ENCODE data around the gene BORCS5.
"Not testable (repeated sequence)": the region's sequence is repeated elsewhere in the genome, so short reads cannot be mapped to it uniquely, and the experiment has no call there.

DNA sequence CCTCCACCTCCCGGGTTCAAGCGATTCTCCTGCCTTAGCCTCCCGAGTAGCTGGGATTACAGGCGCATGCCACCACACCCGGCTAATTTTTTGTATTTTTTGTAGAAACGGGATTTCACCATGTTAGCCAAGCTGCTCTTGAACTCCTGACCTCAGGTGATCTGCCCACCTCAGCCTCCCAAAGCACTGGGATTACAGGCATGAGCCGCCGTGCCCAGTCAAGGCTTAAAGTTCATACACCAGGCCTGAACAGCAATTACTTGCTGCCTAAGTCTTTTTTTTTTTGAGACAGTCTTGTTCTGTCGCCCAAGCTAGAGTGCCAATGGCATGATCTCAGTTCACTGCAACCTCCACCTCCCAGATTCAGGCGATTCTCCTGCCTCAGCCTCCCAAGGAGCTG lies 46.2 kb upstream of the BORCS5 start:
- not testable (repeated sequence) for TF ChIP-seq CTCF, EZH2phosphoT487 (IDR thresholded peaks at IDR 0.05; ENCODE audit: low read length)
